Measurements from ENCODE around the gene TMEM212. TPM values are rescaled to one million over a fixed set of nuclear protein-coding genes. Genes with fewer than 3 reads are reported as not detected.
A peak's percentile ranks its signal among the peaks of the same experiment; 100 is the strongest.

TMEM212 gene
- total and polyA plus RNA-seq, 9 of the 15 experiments (the other 6 are each of a cell fraction or from before 2014, with no cell fraction given): not detected

DNA sequence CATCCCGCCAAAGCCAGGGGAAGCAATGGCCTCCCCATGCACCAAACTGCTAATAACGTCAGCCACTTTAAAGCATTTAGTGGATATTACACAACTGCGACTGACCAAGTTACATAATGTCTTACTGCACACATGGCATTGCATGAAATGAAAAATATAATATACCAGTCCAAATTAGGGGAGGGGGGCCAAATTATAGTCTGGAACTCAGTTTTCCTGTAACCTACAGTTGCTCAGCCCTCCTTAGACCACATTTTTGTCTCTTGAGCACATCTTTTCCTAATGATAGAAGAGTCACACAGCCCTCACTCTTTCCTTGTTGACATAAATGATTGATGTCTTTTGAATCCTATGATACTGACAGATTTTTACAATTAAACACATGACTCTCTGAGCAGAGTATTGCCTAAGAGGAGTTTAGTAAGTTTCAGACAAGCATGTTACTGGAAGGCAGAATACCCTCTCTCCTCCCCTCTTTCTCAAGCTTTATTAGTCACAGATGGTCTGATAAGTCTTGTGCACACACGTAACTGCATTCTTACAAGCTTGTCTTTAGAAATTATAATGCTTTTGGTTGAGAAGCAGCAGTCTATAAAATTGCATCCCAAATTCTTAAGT is 31.7 kb upstream of the TMEM212 start (continued):
- TF ChIP-seq, protein P1, sequence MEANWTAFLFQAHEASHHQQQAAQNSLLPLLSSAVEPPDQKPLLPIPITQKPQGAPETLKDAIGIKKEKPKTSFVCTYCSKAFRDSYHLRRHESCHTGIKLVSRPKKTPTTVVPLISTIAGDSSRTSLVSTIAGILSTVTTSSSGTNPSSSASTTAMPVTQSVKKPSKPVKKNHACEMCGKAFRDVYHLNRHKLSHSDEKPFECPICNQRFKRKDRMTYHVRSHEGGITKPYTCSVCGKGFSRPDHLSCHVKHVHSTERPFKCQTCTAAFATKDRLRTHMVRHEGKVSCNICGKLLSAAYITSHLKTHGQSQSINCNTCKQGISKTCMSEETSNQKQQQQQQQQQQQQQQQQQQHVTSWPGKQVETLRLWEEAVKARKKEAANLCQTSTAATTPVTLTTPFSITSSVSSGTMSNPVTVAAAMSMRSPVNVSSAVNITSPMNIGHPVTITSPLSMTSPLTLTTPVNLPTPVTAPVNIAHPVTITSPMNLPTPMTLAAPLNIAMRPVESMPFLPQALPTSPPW (CRISPR knock-in tag; IDR thresholded peaks at IDR 0.05): peak; percentile 60
- TF ChIP-seq ZNF133 (CRISPR knock-in tag; IDR thresholded peaks at IDR 0.05) (no peak), YY1 (IDR thresholded peaks at IDR 0.05; ENCODE audit: borderline replicate concordance in 1 of 3, control insufficient read depth in 1 of 3, extremely low read depth in 1 of 3, insufficient read depth in 3 of 3, insufficient read length in 1 of 3, insufficient replicate concordance in 2 of 3, low read depth in 1 of 3, low read length in 2 of 3) (peak in 1 of 3 experiments; percentile 61), DACH1 (IDR thresholded peaks at IDR 0.05; ENCODE audit: partially characterized antibody) (peak; percentile 7), DPF2 (IDR thresholded peaks at IDR 0.05) (peak; percentile 85), MEF2A (IDR thresholded peaks at IDR 0.05; ENCODE audit: control insufficient read depth, low read depth, low read length) (no peak), JUN (IDR thresholded peaks at IDR 0.05; ENCODE audit: borderline replicate concordance, low read depth, low read length) (peak; percentile 65; the same call in 1 of the 2 replicates), JUN (CRISPR knock-in tag; IDR thresholded peaks at IDR 0.05; ENCODE audit: borderline replicate concordance) (no peak), MTA1 (IDR thresholded peaks at IDR 0.05; ENCODE audit: borderline replicate concordance) (0 out of 2 replicates have a peak, but pooled peaks have one; percentile 13), RCOR1 (IDR thresholded peaks at IDR 0.05; ENCODE audit: borderline replicate concordance in 1 of 2, low read depth in 2 of 2, low read length in 2 of 2) (0 out of 4 replicates have a peak, but pooled peaks of 1 of the 2 experiments have one; percentile 11), PML (IDR thresholded peaks at IDR 0.05; ENCODE audit: low read length) (peak; percentile 27; the same call in 1 of the 2 replicates), ARNT (IDR thresholded peaks at IDR 0.05) (no peak), CREB1 (IDR thresholded peaks at IDR 0.05) (no peak), CREB1 (CRISPR knock-in tag; IDR thresholded peaks at IDR 0.05) (peak; percentile 29; the same call in 1 of the 2 replicates)
- TF ChIP-seq, protein P2, sequence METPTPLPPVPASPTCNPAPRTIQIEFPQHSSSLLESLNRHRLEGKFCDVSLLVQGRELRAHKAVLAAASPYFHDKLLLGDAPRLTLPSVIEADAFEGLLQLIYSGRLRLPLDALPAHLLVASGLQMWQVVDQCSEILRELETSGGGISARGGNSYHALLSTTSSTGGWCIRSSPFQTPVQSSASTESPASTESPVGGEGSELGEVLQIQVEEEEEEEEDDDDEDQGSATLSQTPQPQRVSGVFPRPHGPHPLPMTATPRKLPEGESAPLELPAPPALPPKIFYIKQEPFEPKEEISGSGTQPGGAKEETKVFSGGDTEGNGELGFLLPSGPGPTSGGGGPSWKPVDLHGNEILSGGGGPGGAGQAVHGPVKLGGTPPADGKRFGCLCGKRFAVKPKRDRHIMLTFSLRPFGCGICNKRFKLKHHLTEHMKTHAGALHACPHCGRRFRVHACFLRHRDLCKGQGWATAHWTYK (CRISPR knock-in tag; IDR thresholded peaks at IDR 0.05): 0 out of 2 replicates have a peak, but pooled peaks have one; percentile 28
- TF ChIP-seq, protein P3, sequence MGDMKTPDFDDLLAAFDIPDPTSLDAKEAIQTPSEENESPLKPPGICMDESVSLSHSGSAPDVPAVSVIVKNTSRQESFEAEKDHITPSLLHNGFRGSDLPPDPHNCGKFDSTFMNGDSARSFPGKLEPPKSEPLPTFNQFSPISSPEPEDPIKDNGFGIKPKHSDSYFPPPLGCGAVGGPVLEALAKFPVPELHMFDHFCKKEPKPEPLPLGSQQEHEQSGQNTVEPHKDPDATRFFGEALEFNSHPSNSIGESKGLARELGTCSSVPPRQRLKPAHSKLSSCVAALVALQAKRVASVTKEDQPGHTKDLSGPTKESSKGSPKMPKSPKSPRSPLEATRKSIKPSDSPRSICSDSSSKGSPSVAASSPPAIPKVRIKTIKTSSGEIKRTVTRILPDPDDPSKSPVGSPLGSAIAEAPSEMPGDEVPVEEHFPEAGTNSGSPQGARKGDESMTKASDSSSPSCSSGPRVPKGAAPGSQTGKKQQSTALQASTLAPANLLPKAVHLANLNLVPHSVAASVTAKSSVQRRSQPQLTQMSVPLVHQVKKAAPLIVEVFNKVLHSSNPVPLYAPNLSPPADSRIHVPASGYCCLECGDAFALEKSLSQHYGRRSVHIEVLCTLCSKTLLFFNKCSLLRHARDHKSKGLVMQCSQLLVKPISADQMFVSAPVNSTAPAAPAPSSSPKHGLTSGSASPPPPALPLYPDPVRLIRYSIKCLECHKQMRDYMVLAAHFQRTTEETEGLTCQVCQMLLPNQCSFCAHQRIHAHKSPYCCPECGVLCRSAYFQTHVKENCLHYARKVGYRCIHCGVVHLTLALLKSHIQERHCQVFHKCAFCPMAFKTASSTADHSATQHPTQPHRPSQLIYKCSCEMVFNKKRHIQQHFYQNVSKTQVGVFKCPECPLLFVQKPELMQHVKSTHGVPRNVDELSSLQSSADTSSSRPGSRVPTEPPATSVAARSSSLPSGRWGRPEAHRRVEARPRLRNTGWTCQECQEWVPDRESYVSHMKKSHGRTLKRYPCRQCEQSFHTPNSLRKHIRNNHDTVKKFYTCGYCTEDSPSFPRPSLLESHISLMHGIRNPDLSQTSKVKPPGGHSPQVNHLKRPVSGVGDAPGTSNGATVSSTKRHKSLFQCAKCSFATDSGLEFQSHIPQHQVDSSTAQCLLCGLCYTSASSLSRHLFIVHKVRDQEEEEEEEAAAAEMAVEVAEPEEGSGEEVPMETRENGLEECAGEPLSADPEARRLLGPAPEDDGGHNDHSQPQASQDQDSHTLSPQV (IDR thresholded peaks at IDR 0.05): peak; percentile 38; the same call in 1 of the 2 replicates
- TF ChIP-seq, protein P4, sequence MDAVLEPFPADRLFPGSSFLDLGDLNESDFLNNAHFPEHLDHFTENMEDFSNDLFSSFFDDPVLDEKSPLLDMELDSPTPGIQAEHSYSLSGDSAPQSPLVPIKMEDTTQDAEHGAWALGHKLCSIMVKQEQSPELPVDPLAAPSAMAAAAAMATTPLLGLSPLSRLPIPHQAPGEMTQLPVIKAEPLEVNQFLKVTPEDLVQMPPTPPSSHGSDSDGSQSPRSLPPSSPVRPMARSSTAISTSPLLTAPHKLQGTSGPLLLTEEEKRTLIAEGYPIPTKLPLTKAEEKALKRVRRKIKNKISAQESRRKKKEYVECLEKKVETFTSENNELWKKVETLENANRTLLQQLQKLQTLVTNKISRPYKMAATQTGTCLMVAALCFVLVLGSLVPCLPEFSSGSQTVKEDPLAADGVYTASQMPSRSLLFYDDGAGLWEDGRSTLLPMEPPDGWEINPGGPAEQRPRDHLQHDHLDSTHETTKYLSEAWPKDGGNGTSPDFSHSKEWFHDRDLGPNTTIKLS (IDR thresholded peaks at IDR 0.05; ENCODE audit: borderline replicate concordance, low read depth): no peak
